WTC11 (cell line): ENCODE data around the gene SWT1. TPM values are rescaled to one million over a fixed set of nuclear protein-coding genes. Genes with fewer than 3 reads are reported as not detected.

Source experiments
- ATAC-seq: fragments of 200-7000 bp; cut with Tn5 transposase; 2 replicates; pipeline ENCODE4 v1.10.0; 2021; ENCODE audit warnings: mild to moderate bottlenecking, moderate library complexity
- CTCF ChIA-PET: fragments of 300-600 bp; sonication (Branson Sonifier 250); formaldehyde crosslinking; loops from one replicate; lab custom pipeline; 2021; ENCODE audit warnings: antibody characterized with exemption; lab: Charles Lee
- POLR2A ChIA-PET: fragments of 350-600 bp; sonication (Branson Sonifier 250); formaldehyde crosslinking; loops from one replicate; lab custom pipeline; 2021; ENCODE audit warnings: antibody characterized with exemption; lab: Charles Lee
- DNase-seq: peaks from one replicate; pipeline ENCODE4 v3.0.0; 2021; ENCODE audit warnings: low spot score
- H3K27ac Mint-ChIP-seq: 2 replicates; pipeline ENCODE4 v1.8.0; 2021; ENCODE audit warnings: mixed read lengths
- H3K27me3 Mint-ChIP-seq: 2 replicates; pipeline ENCODE4 v1.8.0; 2021; ENCODE audit warnings: low read depth, mild to moderate bottlenecking, moderate library complexity, mixed read lengths
- H3K36me3 Mint-ChIP-seq: 2 replicates; pipeline ENCODE4 v1.8.0; 2021; ENCODE audit warnings: mixed read lengths
- H3K4me1 Mint-ChIP-seq: 2 replicates; pipeline ENCODE4 v1.8.0; 2022; ENCODE audit warnings: mixed read lengths
- H3K4me3 Mint-ChIP-seq: 2 replicates; pipeline ENCODE4 v1.8.0; 2021; ENCODE audit warnings: mild to moderate bottlenecking, moderate library complexity, mixed read lengths
- H3K9me3 Mint-ChIP-seq: 2 replicates; pipeline ENCODE4 v1.8.0; 2021; ENCODE audit warnings: mixed read lengths
- AR ChIP-seq: fragments of 250-450 bp; sonication (Bioruptor Pico); IDR thresholded peaks from 2 replicates; pipeline ENCODE4 v1.9.0; 2021; ENCODE audit warnings: mild to moderate bottlenecking
- E2F5 ChIP-seq: sonication (generic); formaldehyde crosslinking; IDR thresholded peaks from 2 replicates; pipeline ENCODE4 v1.8.1; 2022; ENCODE audit warnings: mild to moderate bottlenecking, moderate library complexity, missing genetic modification reagents
- EMX1 ChIP-seq: fragments of 250-450 bp; sonication (Bioruptor Pico); IDR thresholded peaks from 2 replicates; pipeline ENCODE4 v1.8.0; 2021; ENCODE audit warnings: mild to moderate bottlenecking
- ERG ChIP-seq: fragments of 250-450 bp; sonication (Bioruptor Pico); IDR thresholded peaks from 2 replicates; pipeline ENCODE4 v1.8.0; 2021; ENCODE audit warnings: mild to moderate bottlenecking
- FOXP4 ChIP-seq: sonication (generic); formaldehyde crosslinking; IDR thresholded peaks from 2 replicates; pipeline ENCODE4 v1.8.0; 2022; ENCODE audit warnings: mild to moderate bottlenecking, missing genetic modification reagents
- IRF2 ChIP-seq: sonication (generic); formaldehyde crosslinking; IDR thresholded peaks from 2 replicates; pipeline ENCODE4 v1.8.0; 2022; ENCODE audit warnings: low read depth, missing genetic modification reagents, borderline replicate concordance
- MYBL2 ChIP-seq: sonication (generic); formaldehyde crosslinking; IDR thresholded peaks from 2 replicates; pipeline ENCODE4 v1.8.1; 2023; ENCODE audit warnings: mild to moderate bottlenecking, moderate library complexity, missing genetic modification reagents
- NFE2L1 ChIP-seq: sonication (generic); formaldehyde crosslinking; IDR thresholded peaks from 2 replicates; pipeline ENCODE4 v1.8.1; 2023; ENCODE audit warnings: missing genetic modification reagents
- TP53 ChIP-seq: sonication (generic); formaldehyde crosslinking; IDR thresholded peaks from 2 replicates; pipeline ENCODE4 v1.8.1; 2023; ENCODE audit warnings: mild to moderate bottlenecking, missing genetic modification reagents
- ZNF138 ChIP-seq: sonication (generic); formaldehyde crosslinking; conservative IDR thresholded peaks from 2 replicates; pipeline ENCODE4 v1.8.1; 2022; ENCODE audit warnings: mild to moderate bottlenecking, moderate library complexity, missing genetic modification reagents
- ZNF396 ChIP-seq: fragments of 250-450 bp; sonication (Bioruptor Pico); IDR thresholded peaks from 2 replicates; pipeline ENCODE4 v1.8.0; 2021; ENCODE audit warnings: mild to moderate bottlenecking, moderate library complexity, borderline replicate concordance
- ZSCAN18 ChIP-seq: fragments of 250-450 bp; sonication (Bioruptor Pico); IDR thresholded peaks from 2 replicates; pipeline ENCODE4 v2.1.2; 2022; ENCODE audit warnings: mild to moderate bottlenecking, moderate library complexity
- total RNA-seq: library from RNA; stranded (reverse); gene quantifications from 3 replicates; pipeline ENCODE4 v1.2.3, GENCODE V29; 2021

The SWT1 gene
- total RNA-seq, 1 experiment from 2014 or later: 5.8 TPM

- H3K9me3 Mint-ChIP-seq: no peaks in the 10 kb centered on the region
- peak overlapping the region; percentile 1 for H3K4me3 Mint-ChIP-seq
- H3K36me3 Mint-ChIP-seq: peaks cover 44% of the 10 kb centered on the region
- TF ChIP-seq E2F5 (CRISPR knock-in tag): no peak
- no peak for TF ChIP-seq ZSCAN18 (CRISPR knock-in tag)
- ATAC-seq: no peak
- ChIA-PET POLR2A (no interaction called here), CTCF (no interaction called here)
- H3K27me3 Mint-ChIP-seq: no peaks in the 10 kb centered on the region
- H3K27ac Mint-ChIP-seq: no peak overlapping the region; the same call in 1 of the 2 replicates
- no peak for DNase-seq
- H3K4me1 Mint-ChIP-seq: peaks cover 43% of the 10 kb centered on the region
These were observed 154.7 kb downstream of the SWT1 start for GRCh38 chr1:185311589-185312225.

- CTCF ChIA-PET: interaction anchor here (1.8 kb wide), 2 partner anchors 283 to 368 kb away, joined by 5 to 7 read pairs; no protein-coding TSS in a partner anchor
These were observed 155.6 kb downstream of the SWT1 start for GRCh38 chr1:185312361-185313138.

More at GRCh38 chr1:185312361-185313138, 155.6 kb downstream of the SWT1 start:
- H3K27me3 Mint-ChIP-seq: no peaks in the 10 kb centered on the region
- ATAC-seq (no peak), DNase-seq (no peak)
- H3K4me1 Mint-ChIP-seq: peaks cover 45% of the 10 kb centered on the region
- H3K36me3 Mint-ChIP-seq: peaks cover 35% of the 10 kb centered on the region
- POLR2A ChIA-PET: no interaction called here
- H3K4me3 Mint-ChIP-seq: peak overlapping the region; percentile 93
- peak overlapping the region; percentile 54 for H3K27ac Mint-ChIP-seq
- no peaks in the 10 kb centered on the region for H3K9me3 Mint-ChIP-seq
- TF ChIP-seq AR (no peak), ERG (CRISPR knock-in tag) (no peak), MYBL2 (no peak), TP53 (no peak), IRF2 (no peak), ZNF138 (CRISPR knock-in tag) (no peak), EMX1 (no peak), ZNF396 (CRISPR knock-in tag) (no peak), NFE2L1 (CRISPR knock-in tag) (no peak), FOXP4 (CRISPR knock-in tag) (no peak)
